H1 (cell line): ENCODE results near the gene IQCH.
A peak's percentile ranks its signal among the peaks of the same experiment; 100 is the strongest.

Experiments
- ATF3 ChIP-seq: IDR thresholded peaks from 2 replicates; pipeline ENCODE4 v1.6.1; 2011; ENCODE audit warnings: low read depth, mild to moderate bottlenecking, low read length; ENCODE audit not compliant: insufficient read depth
- CEBPB ChIP-seq: IDR thresholded peaks from 2 replicates; pipeline ENCODE4 v1.6.1; 2012; ENCODE audit warnings: low read depth, low read length
- CTCF ChIP-seq, 3 experiments: IDR thresholded peaks; 1 replicate in 2 of 3; 2 replicates in 1 of 3; pipeline versions ENCODE4 v1.5.1 to v1.6.1; 2011; ENCODE audit warnings: low read length in 3 of 3, mild to moderate bottlenecking in 3 of 3, inconsistent platforms in 2 of 3, low read depth in 1 of 3, moderate library complexity in 1 of 3; ENCODE audit not compliant: insufficient read depth in 1 of 3; ENCODE audit errors: control extremely low read depth in 1 of 3
- TAF1 ChIP-seq: IDR thresholded peaks from 2 replicates; pipeline ENCODE4 v1.6.1; 2011; ENCODE audit warnings: mild to moderate bottlenecking, low read depth, low read length
- YY1 ChIP-seq: IDR thresholded peaks from 2 replicates; pipeline ENCODE4 v1.6.1; 2011; ENCODE audit warnings: low read depth, mild to moderate bottlenecking, low read length

GRCh38 chr15:67504796-67505195, 250.2 kb downstream of the IQCH start:
- TF ChIP-seq ATF3 (no peak), YY1 (no peak), CTCF (IDR thresholded peaks at IDR 0.05; ENCODE audit: control extremely low read depth in 1 of 3, insufficient read depth in 1 of 3, low read depth in 1 of 3, low read length in 3 of 3) (no peak), CEBPB (peak; percentile 46; the same call in 1 of the 2 replicates), TAF1 (no peak)
